ENCODE data around the gene LRRC1.

Gene LRRC1

GRCh38 chr6:53956068-53956711, 161.4 kb downstream of the LRRC1 start (continued):
- TF ChIP-seq ZNF645 (tag by site-specific recombination; IDR thresholded peaks at IDR 0.05) (no peak), KLF7 (tag by site-specific recombination; IDR thresholded peaks at IDR 0.05; ENCODE audit: borderline replicate concordance) (no peak), ZNF560 (tag by site-specific recombination; IDR thresholded peaks at IDR 0.05; ENCODE audit: borderline replicate concordance) (no peak), ZNF701 (tag by site-specific recombination; IDR thresholded peaks at IDR 0.05) (no peak), ZIC2 (tag by site-specific recombination; IDR thresholded peaks at IDR 0.05) (peak; percentile 79), ZNF747 (tag by site-specific recombination; IDR thresholded peaks at IDR 0.05) (no peak), ZBTB6 (tag by site-specific recombination; IDR thresholded peaks at IDR 0.05) (no peak), ZNF404 (tag by site-specific recombination; IDR thresholded peaks at IDR 0.05) (no peak), ZNF623 (tag by site-specific recombination; IDR thresholded peaks at IDR 0.05) (no peak), TRIM28 (IDR thresholded peaks at IDR 0.05; ENCODE audit: borderline replicate concordance, low read length) (0 out of 2 replicates have a peak, but pooled peaks have one; percentile 23), ZNF16 (tag by site-specific recombination; IDR thresholded peaks at IDR 0.05; ENCODE audit: low read depth) (no peak)
- TF ChIP-seq, protein P1, sequence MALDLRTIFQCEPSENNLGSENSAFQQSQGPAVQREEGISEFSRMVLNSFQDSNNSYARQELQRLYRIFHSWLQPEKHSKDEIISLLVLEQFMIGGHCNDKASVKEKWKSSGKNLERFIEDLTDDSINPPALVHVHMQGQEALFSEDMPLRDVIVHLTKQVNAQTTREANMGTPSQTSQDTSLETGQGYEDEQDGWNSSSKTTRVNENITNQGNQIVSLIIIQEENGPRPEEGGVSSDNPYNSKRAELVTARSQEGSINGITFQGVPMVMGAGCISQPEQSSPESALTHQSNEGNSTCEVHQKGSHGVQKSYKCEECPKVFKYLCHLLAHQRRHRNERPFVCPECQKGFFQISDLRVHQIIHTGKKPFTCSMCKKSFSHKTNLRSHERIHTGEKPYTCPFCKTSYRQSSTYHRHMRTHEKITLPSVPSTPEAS (tag by site-specific recombination; IDR thresholded peaks at IDR 0.05), result no peak

GRCh38 chr6:53956804-53957203, 162.0 kb downstream of the LRRC1 start:
- no peak overlapping the region for H3K4me3 ChIP-seq (ENCODE audit: low read depth, low read length)
- ChIA-PET POLR2A (interaction anchor here (1.2 to 3.5 kb wide), 3 partner anchors 162 to 238 kb away, joined by 5 to 41 read pairs (median 6); partner anchors contain the start of gene LRRC1), CTCF (interaction anchor here (0.6 to 9.1 kb wide), 49 partner anchors 9 to 1325 kb away, joined by 3 to 190 read pairs (median 5); partner anchors contain the start of gene LRRC1)
- H3K36me3 ChIP-seq (ENCODE audit: control insufficient read depth in 2 of 2, insufficient read depth in 1 of 2, low read length in 2 of 2), result no peaks in the 10 kb centered on the region
- no peaks in the 10 kb centered on the region for H3K9me3 ChIP-seq (ENCODE audit: control insufficient read depth, insufficient read depth, low read depth, low read length)
- H3K27ac ChIP-seq (ENCODE audit: extremely low read depth, low read depth, low read length), result no peak overlapping the region
- TF ChIP-seq, protein P2, sequence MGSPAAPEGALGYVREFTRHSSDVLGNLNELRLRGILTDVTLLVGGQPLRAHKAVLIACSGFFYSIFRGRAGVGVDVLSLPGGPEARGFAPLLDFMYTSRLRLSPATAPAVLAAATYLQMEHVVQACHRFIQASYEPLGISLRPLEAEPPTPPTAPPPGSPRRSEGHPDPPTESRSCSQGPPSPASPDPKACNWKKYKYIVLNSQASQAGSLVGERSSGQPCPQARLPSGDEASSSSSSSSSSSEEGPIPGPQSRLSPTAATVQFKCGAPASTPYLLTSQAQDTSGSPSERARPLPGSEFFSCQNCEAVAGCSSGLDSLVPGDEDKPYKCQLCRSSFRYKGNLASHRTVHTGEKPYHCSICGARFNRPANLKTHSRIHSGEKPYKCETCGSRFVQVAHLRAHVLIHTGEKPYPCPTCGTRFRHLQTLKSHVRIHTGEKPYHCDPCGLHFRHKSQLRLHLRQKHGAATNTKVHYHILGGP (tag by site-specific recombination; IDR thresholded peaks at IDR 0.05), result no peak
- peak; percentile 90; the same call in 1 of the 2 replicates for TF ChIP-seq ZNF610 (tag by site-specific recombination; IDR thresholded peaks at IDR 0.05; ENCODE audit: borderline replicate concordance)
- no peak for TF ChIP-seq ZNF521 (tag by site-specific recombination; IDR thresholded peaks at IDR 0.05)
- TF ChIP-seq ZIC2 (tag by site-specific recombination; IDR thresholded peaks at IDR 0.05), result no peak
- no peak for TF ChIP-seq ZNF514 (tag by site-specific recombination; IDR thresholded peaks at IDR 0.05)
- H3K4me1 ChIP-seq (ENCODE audit: control insufficient read depth, insufficient read depth, low read length), result no peaks in the 10 kb centered on the region

DNA sequence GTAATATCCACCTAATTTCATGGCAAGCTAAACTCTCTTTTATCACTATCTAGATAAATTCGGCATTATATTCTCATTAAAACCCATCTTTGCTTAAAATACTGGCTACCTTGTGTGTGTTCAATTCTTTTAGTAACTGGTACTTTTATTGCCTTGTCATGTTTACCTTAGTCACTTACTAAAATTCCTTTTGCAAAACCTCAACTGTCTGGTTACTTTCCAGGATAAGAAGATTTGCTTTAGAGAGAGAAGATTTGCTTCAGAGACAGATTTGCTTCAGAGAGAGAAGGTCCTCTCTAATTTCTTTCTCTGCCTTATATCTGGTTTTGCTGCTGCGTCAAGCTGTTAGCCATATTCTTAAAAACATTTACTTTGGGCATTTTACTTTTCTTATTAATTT, 164.9 kb downstream of the LRRC1 start:
- CTCF ChIA-PET, result interaction anchor here (0.7 to 9.1 kb wide), 9 partner anchors 12 to 466 kb away, joined by 3 to 190 read pairs (median 4); partner anchors contain the start of gene LRRC1
- Histone ChIP-seq H3K36me3 (ENCODE audit: control insufficient read depth in 2 of 2, insufficient read depth in 1 of 2, low read length in 2 of 2) (no peaks in the 10 kb centered on the region), H3K4me1 (ENCODE audit: control insufficient read depth, insufficient read depth, low read length) (no peaks in the 10 kb centered on the region), H3K9me3 (ENCODE audit: control insufficient read depth, insufficient read depth, low read depth, low read length) (no peaks in the 10 kb centered on the region), H3K4me3 (ENCODE audit: low read depth, low read length) (no peak overlapping the region), H3K27ac (ENCODE audit: extremely low read depth, low read depth, low read length) (no peak overlapping the region)
- POLR2A ChIA-PET, result interaction anchor here (1.6 kb wide), 1 partner anchor 165 kb away, joined by 4 read pairs; the partner anchor contains the start of gene LRRC1
- TF ChIP-seq ZNF133 (tag by site-specific recombination; IDR thresholded peaks at IDR 0.05) (no peak), KLF9 (tag by site-specific recombination; IDR thresholded peaks at IDR 0.05; ENCODE audit: low read depth) (no peak), ZNF302 (tag by site-specific recombination; IDR thresholded peaks at IDR 0.05; ENCODE audit: low read depth) (no peak), HOXC10 (CRISPR knock-in tag; IDR thresholded peaks at IDR 0.05) (no peak)

Data from HEK293 (cell line).